GOT3 (cell line): ENCODE results near the gene PCNT.
"Not testable (repeated sequence)": the region's sequence is repeated elsewhere in the genome, so short reads cannot be mapped to it uniquely, and the experiment has no call there.

Experiments
- DNase-seq: peaks from one replicate; lab custom pipeline; 2025; ENCODE audit warnings: mixed read lengths; lab: John Stamatoyannopoulos, UW

PCNT gene

GRCh38 chr21:46385846-46386733 is 62.1 kb downstream of the PCNT start:
- DNase-seq: no peak

- no peak for DNase-seq
Observed at GRCh38 chr21:46386734-46387088, 62.8 kb downstream of the PCNT start.

GRCh38 chr21:46388206-46388880 is 64.4 kb downstream of the PCNT start:
- DNase-seq: no peak

DNA sequence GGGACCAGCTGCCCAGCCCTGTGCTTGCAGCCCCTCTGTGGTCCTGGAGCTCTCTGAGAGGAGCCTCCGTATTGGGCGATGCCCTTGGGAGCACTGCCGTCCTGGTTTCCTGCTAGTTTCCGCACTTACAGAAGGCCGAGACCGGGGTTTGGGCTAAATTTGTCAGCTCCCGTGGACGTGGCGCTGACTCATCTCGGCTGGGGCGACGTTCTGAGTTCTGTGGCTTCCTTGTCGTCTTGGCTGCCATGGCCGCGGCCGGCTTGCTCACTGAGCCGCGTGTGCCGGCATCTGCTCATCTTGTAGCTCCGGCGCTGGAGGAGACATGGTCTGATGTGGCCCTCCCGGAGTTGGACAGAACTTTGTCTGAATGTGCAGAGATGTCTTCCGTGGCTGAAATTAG is 64.9 kb downstream of the PCNT start:
- no peak for DNase-seq

- no peak for DNase-seq
Observed at GRCh38 chr21:46390603-46391545, 66.9 kb downstream of the PCNT start.

DNA sequence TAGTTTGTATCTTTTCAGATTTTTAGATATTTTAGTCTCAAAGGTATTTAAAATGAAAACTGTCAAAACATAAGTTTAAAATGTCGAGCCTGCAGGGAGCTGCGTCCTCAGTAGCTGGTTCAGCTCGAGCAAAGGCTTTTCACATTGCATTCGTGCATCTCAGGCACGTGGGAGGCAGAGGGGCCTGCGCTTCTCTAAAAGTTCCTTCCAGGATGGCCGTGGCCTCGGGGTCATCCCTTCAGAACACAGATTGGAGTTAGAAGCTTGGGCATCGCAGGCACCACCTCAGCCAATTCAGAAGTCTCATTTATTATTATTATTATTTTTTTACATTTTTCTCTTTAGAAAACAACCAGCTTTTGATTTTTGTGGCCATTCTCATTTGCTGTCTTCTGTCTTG is 67.8 kb downstream of the PCNT start:
- DNase-seq: no peak

DNA sequence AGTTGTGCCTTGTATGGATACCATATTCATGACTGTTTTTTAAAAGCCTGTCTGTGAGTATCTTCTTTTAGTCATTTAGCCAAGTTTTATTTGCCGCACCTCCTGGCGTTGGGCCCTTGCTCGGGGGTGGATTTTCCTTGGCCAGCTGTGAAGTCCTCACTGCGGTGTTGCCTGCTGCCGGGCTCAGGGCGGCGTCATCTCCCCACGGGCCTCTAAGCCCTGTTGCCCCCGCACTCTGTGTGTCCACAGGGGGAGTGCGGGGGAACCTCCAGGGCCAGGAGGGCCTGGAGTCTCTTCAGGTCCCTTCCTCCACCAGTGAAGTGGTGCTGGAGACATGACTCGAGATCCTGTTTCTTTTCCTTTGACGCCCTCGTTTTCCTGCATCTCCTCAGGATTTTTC is 69.0 kb downstream of the PCNT start:
- DNase-seq: peak; percentile 27

DNA sequence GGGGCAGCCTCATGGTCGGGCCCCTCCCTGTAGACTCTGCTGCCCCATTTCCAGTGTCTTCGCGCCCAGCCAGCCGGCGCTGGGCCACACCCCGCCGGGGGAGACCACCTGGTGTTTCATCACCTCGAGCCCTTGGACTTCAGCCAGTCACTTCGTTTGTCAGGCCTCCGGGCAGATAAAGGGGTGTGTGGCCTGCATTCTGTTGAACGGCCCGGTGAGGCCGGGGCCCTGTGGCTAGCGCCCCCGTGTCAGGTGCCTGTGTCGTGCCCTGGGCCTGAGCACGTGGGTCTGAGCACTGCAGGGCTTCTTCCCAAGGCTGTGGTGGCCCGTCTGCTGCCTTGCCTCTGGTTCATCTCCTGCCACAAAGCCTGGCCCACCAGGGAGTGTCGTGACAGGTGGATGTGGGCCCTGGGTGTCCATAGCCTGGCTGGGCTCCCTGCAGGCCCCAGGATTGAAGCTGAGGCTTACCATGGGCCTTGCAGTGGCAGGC is 69.5 kb downstream of the PCNT start:
- DNase-seq: no peak

GRCh38 chr21:46393941-46394594 is 70.1 kb downstream of the PCNT start:
- no peak for DNase-seq

- no peak for DNase-seq
Observed at GRCh38 chr21:46394595-46395104, 70.7 kb downstream of the PCNT start.

GRCh38 chr21:46397211-46397905 is 73.4 kb downstream of the PCNT start:
- no peak for DNase-seq

- no peak for DNase-seq
Observed at GRCh38 chr21:46397993-46398392, 74.0 kb downstream of the PCNT start.

DNA sequence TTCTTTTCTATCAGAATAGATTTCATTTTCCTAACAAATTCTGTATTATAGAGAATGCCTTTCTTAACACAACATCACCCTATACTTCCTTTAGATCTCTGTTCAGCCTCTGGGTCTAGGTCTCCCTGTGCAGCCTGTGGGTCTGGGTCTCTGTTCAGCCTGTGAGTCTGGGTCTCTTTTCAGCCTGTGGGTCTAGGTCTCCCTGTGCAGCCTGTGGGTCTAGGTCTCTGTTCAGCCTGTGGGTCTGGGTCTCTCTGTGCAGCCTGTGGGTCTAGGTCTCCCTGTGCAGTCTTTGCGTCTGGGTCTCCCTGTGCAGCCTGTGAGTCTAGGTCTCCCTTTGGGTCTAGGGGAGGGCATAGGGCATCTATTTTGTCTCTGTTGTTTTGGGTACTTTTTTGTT is 75.2 kb downstream of the PCNT start:
- DNase-seq: no peak

- DNase-seq: no peak
Observed at GRCh38 chr21:46399686-46400085, 75.7 kb downstream of the PCNT start.

DNA sequence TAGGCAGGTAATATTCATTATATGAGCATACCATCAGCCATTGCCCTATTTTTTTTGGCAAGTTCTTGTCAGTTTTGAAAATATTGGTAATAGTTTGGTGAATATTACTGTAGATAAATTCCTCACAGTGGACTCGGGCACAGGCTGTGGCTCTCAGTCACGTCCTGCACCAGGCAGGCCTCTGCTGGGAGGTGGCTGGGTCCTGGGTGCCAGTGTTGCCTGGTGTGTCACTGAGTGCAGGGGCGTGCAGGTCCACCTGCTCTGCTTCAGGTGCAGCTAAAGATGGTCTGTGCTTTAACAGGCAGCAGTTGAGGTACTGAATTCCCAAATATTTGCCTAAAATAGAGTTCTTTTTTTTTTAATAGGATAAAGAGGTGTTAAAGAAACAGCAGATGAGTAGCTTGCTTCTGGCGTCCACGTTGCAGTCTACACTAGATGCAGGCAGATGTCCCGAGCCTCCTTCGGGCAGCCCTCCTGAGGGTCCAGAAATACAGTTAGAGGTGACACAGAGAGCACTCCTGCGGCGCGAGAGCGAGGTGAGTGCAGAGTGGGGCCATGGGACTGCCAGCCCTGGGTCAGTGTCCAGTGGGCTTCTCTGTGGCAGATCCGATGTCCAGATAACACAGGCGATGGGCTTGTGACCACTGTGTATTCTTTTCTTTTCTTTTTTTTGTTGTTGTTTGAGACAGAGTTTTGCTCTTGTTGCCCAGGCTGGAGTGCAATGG is 77.4 kb downstream of the PCNT start:
- DNase-seq: no peak

GRCh38 chr21:46402421-46402820 is 78.5 kb downstream of the PCNT start:
- DNase-seq: no peak

- not testable (repeated sequence) for DNase-seq
Observed at GRCh38 chr21:46403234-46403811, 79.4 kb downstream of the PCNT start.

- no peak for DNase-seq
Observed at GRCh38 chr21:46404306-46404705, 80.3 kb downstream of the PCNT start.

GRCh38 chr21:46406001-46406400 is 82.0 kb downstream of the PCNT start:
- DNase-seq: no peak
